Cardiac fibroblast (primary cell): Measurements from ENCODE around the gene SPSB1.
A peak's percentile ranks its signal among the peaks of the same experiment; 100 is the strongest.

Experiments
- DNase-seq, 2 donors: peaks; one replicate each; pipeline versions ENCODE4 v3.0.0 to v3.0.0-alpha.2; 2010; ENCODE audit warnings: low read depth in 2 of 2
- H3K4me3 ChIP-seq, 2 donors: replicated peaks in 1 of 2; 1 replicate in 1 of 2; 2 replicates in 1 of 2; pipeline ENCODE4 v1.5.1; 2011; ENCODE audit warnings: low read depth in 2 of 2, low read length in 2 of 2, mild to moderate bottlenecking in 2 of 2, moderate library complexity in 1 of 2
- CTCF ChIP-seq: IDR thresholded peaks from one replicate; pipeline ENCODE4 v1.5.1; 2011; ENCODE audit warnings: low read depth, mild to moderate bottlenecking, low read length, inconsistent platforms

SPSB1 gene

GRCh38 chr1:9376430-9376829 lies 83.7 kb downstream of the SPSB1 start:
- no peak for TF ChIP-seq CTCF
- no peak overlapping the region for H3K4me3 ChIP-seq
- DNase-seq = no peak

- peak; percentile 63 to 69 for DNase-seq
- TF ChIP-seq CTCF = no peak
- peak overlapping the region in 1 of 2 donors; percentile 14 for H3K4me3 ChIP-seq
Measured at GRCh38 chr1:9376886-9377333, 84.2 kb downstream of the SPSB1 start.

- DNase-seq = no peak
- no peak for TF ChIP-seq CTCF
- no peak overlapping the region for H3K4me3 ChIP-seq
Measured at GRCh38 chr1:9378801-9379200, 86.1 kb downstream of the SPSB1 start.

- TF ChIP-seq CTCF = no peak
- DNase-seq = no peak
- H3K4me3 ChIP-seq = no peak overlapping the region
Measured at GRCh38 chr1:9380711-9381110, 88.0 kb downstream of the SPSB1 start.

GRCh38 chr1:9382643-9383491 lies 90.2 kb downstream of the SPSB1 start:
- H3K4me3 ChIP-seq = no peak overlapping the region
- no peak for TF ChIP-seq CTCF
- DNase-seq = no peak

- DNase-seq = no peak
- H3K4me3 ChIP-seq = no peak overlapping the region
- no peak for TF ChIP-seq CTCF
Measured at GRCh38 chr1:9384128-9384527, 91.4 kb downstream of the SPSB1 start.
